K562 (cell line): ENCODE measurements around the gene FBXO44. TPM values are rescaled to one million over a fixed set of nuclear protein-coding genes. Genes with fewer than 3 reads are reported as not detected.
A peak's percentile ranks its signal among the peaks of the same experiment; 100 is the strongest.

Experiments used
- ASH1L ChIP-seq: fragments of 450-650 bp; IDR thresholded peaks from 2 replicates; pipeline ENCODE4 v1.6.1; 2018; ENCODE audit warnings: borderline replicate concordance, mild to moderate bottlenecking, low read depth; ENCODE audit not compliant: partially characterized antibody
- BDP1 ChIP-seq: IDR thresholded peaks from 3 replicates; pipeline ENCODE4 v1.6.1; 2011; ENCODE audit not compliant: insufficient read length, insufficient read depth
- BRD9 ChIP-seq: fragments of 450-650 bp; IDR thresholded peaks from 2 replicates; pipeline ENCODE4 v1.6.1; 2018; ENCODE audit warnings: low read depth; ENCODE audit not compliant: partially characterized antibody
- CBFB ChIP-seq: sonication (generic); formaldehyde crosslinking; IDR thresholded peaks from 2 replicates; pipeline ENCODE4 v1.4.0; 2020; ENCODE audit warnings: mild to moderate bottlenecking, missing genetic modification reagents
- EGR1 ChIP-seq: fragments of 450-650 bp; conservative IDR thresholded peaks from 2 replicates; pipeline ENCODE4 v1.6.1; 2017; ENCODE audit warnings: mild to moderate bottlenecking
- ELF1 ChIP-seq: fragments of 200-800 bp; sonication (Bioruptor generic); IDR thresholded peaks from 2 replicates; pipeline ENCODE4 v1.6.1; 2016; ENCODE audit warnings: missing genetic modification characterization, missing compliant biosample characterization
- ERF ChIP-seq: fragments of 450-650 bp; formaldehyde crosslinking; IDR thresholded peaks from 2 replicates; pipeline ENCODE4 v1.4.0; 2020; ENCODE audit warnings: mild to moderate bottlenecking, mixed read lengths
- HMG20A ChIP-seq: fragments of 450-650 bp; formaldehyde crosslinking; conservative IDR thresholded peaks from 2 replicates; pipeline ENCODE4 v1.4.0; 2020; ENCODE audit warnings: mild to moderate bottlenecking, mixed read lengths
- MCM2 ChIP-seq: fragments of 450-650 bp; IDR thresholded peaks from 2 replicates; pipeline ENCODE4 v1.6.1; 2017; ENCODE audit warnings: low read depth, mild to moderate bottlenecking
- MTA1 ChIP-seq: fragments of 450-650 bp; IDR thresholded peaks from 2 replicates; pipeline ENCODE4 v1.6.1; 2017; ENCODE audit warnings: borderline replicate concordance
- MTF1 ChIP-seq: fragments of 250-450 bp; sonication (Bioruptor Pico); IDR thresholded peaks from 2 replicates; pipeline ENCODE4 v1.9.0; 2021; ENCODE audit warnings: moderate library complexity, mild to moderate bottlenecking, inconsistent platforms, borderline replicate concordance
- NR2C1 ChIP-seq, 2 experiments: fragments of 450-650 bp; IDR thresholded peaks; 2 replicates each; pipeline ENCODE4 v1.6.1; 2017; ENCODE audit warnings: mild to moderate bottlenecking in 2 of 2, antibody characterized with exemption in 1 of 2, inconsistent platforms in 1 of 2, missing compliant biosample characterization in 1 of 2, missing genetic modification characterization in 1 of 2
- POLR2H ChIP-seq: IDR thresholded peaks from 2 replicates; pipeline ENCODE4 v1.6.1; 2016; ENCODE audit warnings: missing genetic modification characterization, low read depth, mild to moderate bottlenecking, control low read depth, missing compliant biosample characterization, moderate library complexity
- PYGO2 ChIP-seq: fragments of 450-650 bp; IDR thresholded peaks from 2 replicates; pipeline ENCODE4 v1.6.1; 2016; ENCODE audit warnings: mild to moderate bottlenecking, missing genetic modification characterization, moderate library complexity, missing compliant biosample characterization
- SIX5 ChIP-seq, 2 experiments: IDR thresholded peaks; 2 replicates each; pipeline ENCODE4 v1.6.1; 2011; ENCODE audit warnings: low read length in 2 of 2, borderline replicate concordance in 1 of 2, low read depth in 1 of 2, mild to moderate bottlenecking in 1 of 2, moderate library complexity in 1 of 2; ENCODE audit not compliant: insufficient read depth in 1 of 2
- TEAD1 ChIP-seq, 2 experiments: fragments of 450-650 bp in 1 of 2; sonication (generic) in 1 of 2; formaldehyde crosslinking; IDR thresholded peaks; 2 replicates each; pipeline versions ENCODE4 v1.4.0 to v1.8.0; 2020 to 2022; ENCODE audit warnings: mild to moderate bottlenecking in 2 of 2, missing genetic modification reagents in 1 of 2
- TGIF2 ChIP-seq: sonication (generic); formaldehyde crosslinking; IDR thresholded peaks from 2 replicates; pipeline ENCODE4 v1.8.1; 2022; ENCODE audit warnings: mild to moderate bottlenecking, missing genetic modification reagents, moderate library complexity
- ZKSCAN8 ChIP-seq: fragments of 200-800 bp; sonication (Bioruptor generic); IDR thresholded peaks from 2 replicates; pipeline ENCODE4 v1.6.1; 2016; ENCODE audit warnings: missing genetic modification characterization, missing compliant biosample characterization
- ZNF165 ChIP-seq: fragments of 250-450 bp; sonication (Bioruptor Pico); IDR thresholded peaks from 2 replicates; pipeline ENCODE4 v1.4.0; 2020; ENCODE audit warnings: borderline replicate concordance
- ZNF41 ChIP-seq: fragments of 250-450 bp; sonication (Bioruptor Pico); conservative IDR thresholded peaks from 2 replicates; pipeline ENCODE4 v1.4.0; 2020; ENCODE audit warnings: mild to moderate bottlenecking
- ZSCAN29 ChIP-seq: fragments of 450-650 bp; IDR thresholded peaks from 2 replicates; pipeline ENCODE4 v1.6.1; 2017
- polyA plus RNA-seq, 8 experiments: library from polyadenylated mRNA; depleted of rRNA in 4 of 8; stranded (reverse) in 5 of 8; unstranded in 3 of 8; fragments of >200 nt; fragmentation: Nextera tagmentation in 2 of 8; fragmentation: Illumina TruSeq in 1 of 8; extraction: Ambion mirVana in 2 of 8; extraction: Trizol in 1 of 8; gene quantifications; 2 replicates each; pipeline versions ENCODE4 v1.2.1 to v1.2.3, GENCODE V29; 2011 to 2014; ENCODE audit warnings: inconsistent platforms in 1 of 8, missing spikeins in 1 of 8
- total RNA-seq, 7 experiments: library from RNA; depleted of rRNA in 6 of 7; stranded (reverse); fragments of >200 nt in 6 of 7; fragmentation: Illumina TruSeq in 2 of 7; extraction: Trizol in 2 of 7; gene quantifications; 2 replicates each; pipeline versions ENCODE4 v1.2.1 to v1.2.3, GENCODE V29; 2011 to 2021; ENCODE audit warnings: low replicate concordance in 1 of 7
- TF ChIP-seq, protein P1 (sequence below): fragments of 450-650 bp; IDR thresholded peaks from 2 replicates; pipeline ENCODE4 v1.7.0; 2016; ENCODE audit warnings: borderline replicate concordance
- TF ChIP-seq, protein P2 (sequence below): fragments of 450-650 bp; formaldehyde crosslinking; IDR thresholded peaks from 2 replicates; pipeline ENCODE4 v1.4.0; 2022; ENCODE audit warnings: missing genetic modification characterization
- TF ChIP-seq, protein P3 (sequence below): fragments of 450-650 bp; IDR thresholded peaks from 2 replicates; pipeline ENCODE4 v1.7.1; 2018; ENCODE audit warnings: mild to moderate bottlenecking, low read depth; ENCODE audit not compliant: partially characterized antibody

The FBXO44 gene
- total and polyA plus RNA-seq, 9 of the 15 experiments (the other 6 are each of a cell fraction or from before 2014, with no cell fraction given): 0.69 to 20.9 (median 6.7) TPM

DNA sequence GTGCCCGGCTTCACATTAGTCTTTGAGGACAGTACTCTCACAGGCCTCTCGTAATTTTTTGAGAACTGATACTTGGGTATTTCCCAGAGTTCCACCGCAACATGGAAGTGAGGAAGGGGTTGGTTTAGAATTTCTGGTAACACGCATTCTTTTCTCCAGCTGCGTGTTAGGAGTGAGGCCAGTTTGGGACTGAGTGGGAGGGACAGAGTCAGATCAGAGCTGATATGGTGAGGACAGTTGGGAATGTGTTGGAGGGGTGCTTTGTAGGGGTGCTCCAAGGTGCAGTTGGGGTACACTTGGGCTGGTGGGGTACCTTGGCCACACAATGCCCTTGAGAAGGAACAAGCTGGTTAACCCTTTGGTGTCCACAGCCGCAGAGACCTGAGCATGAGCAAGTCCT, 16.1 kb downstream of the FBXO44 start (continued):
- TF ChIP-seq ZNF165 (no peak), TGIF2 (CRISPR knock-in tag) (no peak), SIX5 (IDR thresholded peaks at IDR 0.05; ENCODE audit: borderline replicate concordance in 1 of 2, insufficient read depth in 1 of 2, low read depth in 1 of 2, low read length in 2 of 2) (no peak), TEAD1 (CRISPR knock-in tag; IDR thresholded peaks at IDR 0.05) (peak in 1 of 2 experiments; percentile 55; a peak in 2 of 4 replicates), MCM2 (no peak), NR2C1 (IDR thresholded peaks at IDR 0.05) (no peak), NR2C1 (tag; IDR thresholded peaks at IDR 0.05) (no peak), ZSCAN29 (no peak), PYGO2 (tag) (no peak), POLR2H (no peak), ASH1L (no peak), CBFB (CRISPR knock-in tag) (no peak), BRD9 (no peak), ERF (CRISPR knock-in tag) (peak; percentile 14; the same call in 1 of the 2 replicates), ZNF41 (CRISPR knock-in tag) (no peak), MTA1 (peak; percentile 65; the same call in 1 of the 2 replicates), HMG20A (no peak), ELF1 (tag) (no peak), BDP1 (no peak), EGR1 (peak; percentile 73), MTF1 (CRISPR knock-in tag) (no peak), ZKSCAN8 (CRISPR knock-in tag) (no peak)
- TF ChIP-seq, protein P1, sequence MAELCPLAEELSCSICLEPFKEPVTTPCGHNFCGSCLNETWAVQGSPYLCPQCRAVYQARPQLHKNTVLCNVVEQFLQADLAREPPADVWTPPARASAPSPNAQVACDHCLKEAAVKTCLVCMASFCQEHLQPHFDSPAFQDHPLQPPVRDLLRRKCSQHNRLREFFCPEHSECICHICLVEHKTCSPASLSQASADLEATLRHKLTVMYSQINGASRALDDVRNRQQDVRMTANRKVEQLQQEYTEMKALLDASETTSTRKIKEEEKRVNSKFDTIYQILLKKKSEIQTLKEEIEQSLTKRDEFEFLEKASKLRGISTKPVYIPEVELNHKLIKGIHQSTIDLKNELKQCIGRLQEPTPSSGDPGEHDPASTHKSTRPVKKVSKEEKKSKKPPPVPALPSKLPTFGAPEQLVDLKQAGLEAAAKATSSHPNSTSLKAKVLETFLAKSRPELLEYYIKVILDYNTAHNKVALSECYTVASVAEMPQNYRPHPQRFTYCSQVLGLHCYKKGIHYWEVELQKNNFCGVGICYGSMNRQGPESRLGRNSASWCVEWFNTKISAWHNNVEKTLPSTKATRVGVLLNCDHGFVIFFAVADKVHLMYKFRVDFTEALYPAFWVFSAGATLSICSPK: no peak
- TF ChIP-seq, protein P2, sequence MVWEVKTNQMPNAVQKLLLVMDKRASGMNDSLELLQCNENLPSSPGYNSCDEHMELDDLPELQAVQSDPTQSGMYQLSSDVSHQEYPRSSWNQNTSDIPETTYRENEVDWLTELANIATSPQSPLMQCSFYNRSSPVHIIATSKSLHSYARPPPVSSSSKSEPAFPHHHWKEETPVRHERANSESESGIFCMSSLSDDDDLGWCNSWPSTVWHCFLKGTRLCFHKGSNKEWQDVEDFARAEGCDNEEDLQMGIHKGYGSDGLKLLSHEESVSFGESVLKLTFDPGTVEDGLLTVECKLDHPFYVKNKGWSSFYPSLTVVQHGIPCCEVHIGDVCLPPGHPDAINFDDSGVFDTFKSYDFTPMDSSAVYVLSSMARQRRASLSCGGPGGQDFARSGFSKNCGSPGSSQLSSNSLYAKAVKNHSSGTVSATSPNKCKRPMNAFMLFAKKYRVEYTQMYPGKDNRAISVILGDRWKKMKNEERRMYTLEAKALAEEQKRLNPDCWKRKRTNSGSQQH (CRISPR knock-in tag): peak; percentile 94
- TF ChIP-seq, protein P3, sequence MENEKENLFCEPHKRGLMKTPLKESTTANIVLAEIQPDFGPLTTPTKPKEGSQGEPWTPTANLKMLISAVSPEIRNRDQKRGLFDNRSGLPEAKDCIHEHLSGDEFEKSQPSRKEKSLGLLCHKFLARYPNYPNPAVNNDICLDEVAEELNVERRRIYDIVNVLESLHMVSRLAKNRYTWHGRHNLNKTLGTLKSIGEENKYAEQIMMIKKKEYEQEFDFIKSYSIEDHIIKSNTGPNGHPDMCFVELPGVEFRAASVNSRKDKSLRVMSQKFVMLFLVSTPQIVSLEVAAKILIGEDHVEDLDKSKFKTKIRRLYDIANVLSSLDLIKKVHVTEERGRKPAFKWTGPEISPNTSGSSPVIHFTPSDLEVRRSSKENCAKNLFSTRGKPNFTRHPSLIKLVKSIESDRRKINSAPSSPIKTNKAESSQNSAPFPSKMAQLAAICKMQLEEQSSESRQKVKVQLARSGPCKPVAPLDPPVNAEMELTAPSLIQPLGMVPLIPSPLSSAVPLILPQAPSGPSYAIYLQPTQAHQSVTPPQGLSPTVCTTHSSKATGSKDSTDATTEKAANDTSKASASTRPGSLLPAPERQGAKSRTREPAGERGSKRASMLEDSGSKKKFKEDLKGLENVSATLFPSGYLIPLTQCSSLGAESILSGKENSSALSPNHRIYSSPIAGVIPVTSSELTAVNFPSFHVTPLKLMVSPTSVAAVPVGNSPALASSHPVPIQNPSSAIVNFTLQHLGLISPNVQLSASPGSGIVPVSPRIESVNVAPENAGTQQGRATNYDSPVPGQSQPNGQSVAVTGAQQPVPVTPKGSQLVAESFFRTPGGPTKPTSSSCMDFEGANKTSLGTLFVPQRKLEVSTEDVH: no peak
